H1 (cell line): ENCODE measurements around the gene NAV3. TPM values are rescaled to one million over a fixed set of nuclear protein-coding genes. Genes with fewer than 3 reads are reported as not detected.

ENCODE experiments used
- CTCF ChIA-PET: fragments of 300-600 bp; sonication (Branson Sonifier 250); formaldehyde crosslinking; loops from one replicate; lab custom pipeline; 2021; ENCODE audit not compliant: partially characterized antibody; lab: Charles Lee
- POLR2A ChIA-PET: fragments of 300-600 bp; sonication (Branson Sonifier 250); formaldehyde crosslinking; loops from one replicate; lab custom pipeline; 2021; ENCODE audit warnings: inconsistent platforms; ENCODE audit not compliant: partially characterized antibody; lab: Charles Lee
- DNase-seq, 2 experiments: peaks; one replicate each; pipeline versions ENCODE4 v3.0.0 to v3.0.0-alpha.2; 2010 to 2022; ENCODE audit warnings: low spot score in 2 of 2, low read depth in 1 of 2, mixed read lengths in 1 of 2
- FAIRE-seq: peaks from 2 replicates; lab custom pipeline; 2011; peaks lifted over from hg19 to GRCh38; lab: Jason Lieb, UNC
- H2AFZ ChIP-seq: 2 replicates; pipeline ENCODE4 v1.8.1; 2012; ENCODE audit warnings: low read length, inconsistent platforms
- H2AK5ac ChIP-seq: 2 replicates; pipeline ENCODE4 v1.6.1; 2013; ENCODE audit warnings: low read depth, low read length
- H2BK120ac ChIP-seq: replicated peaks from 2 replicates; pipeline ENCODE3; 2013; ENCODE audit warnings: low read depth, low read length, inconsistent platforms
- H2BK12ac ChIP-seq: 2 replicates; pipeline ENCODE4 v1.6.1; 2013; ENCODE audit warnings: low read depth, low read length
- H2BK15ac ChIP-seq: 2 replicates; pipeline ENCODE4 v1.6.1; 2013; ENCODE audit warnings: low read length
- H2BK20ac ChIP-seq: 2 replicates; pipeline ENCODE4 v1.6.1; 2013; ENCODE audit warnings: low read length
- H2BK5ac ChIP-seq: 2 replicates; pipeline ENCODE4 v1.6.1; 2013; ENCODE audit warnings: low read depth, low read length
- H3K14ac ChIP-seq: 2 replicates; pipeline ENCODE4 v1.6.1; 2013; ENCODE audit warnings: inconsistent platforms; ENCODE audit not compliant: insufficient read length
- H3K18ac ChIP-seq: 2 replicates; pipeline ENCODE4 v1.6.1; 2013; ENCODE audit warnings: low read length; ENCODE audit errors: extremely low read depth
- H3K23ac ChIP-seq: 2 replicates; pipeline ENCODE4 v1.6.1; 2013; ENCODE audit warnings: inconsistent platforms; ENCODE audit not compliant: insufficient read length
- H3K23me2 ChIP-seq: 2 replicates; pipeline ENCODE4 v1.6.1; 2013; ENCODE audit warnings: low read depth, low read length
- H3K27ac ChIP-seq: 2 replicates; pipeline ENCODE4 v1.6.1; 2011; ENCODE audit warnings: low read depth, low read length, inconsistent platforms
- H3K27me3 ChIP-seq, 4 experiments: replicated peaks in 1 of 4; 1 replicate in 1 of 4; 2 replicates in 3 of 4; pipeline versions ENCODE4 v1.6.1 to v1.8.1; 2011 to 2013; ENCODE audit warnings: low read length in 3 of 4, mild to moderate bottlenecking in 3 of 4, inconsistent platforms in 2 of 4, mixed read lengths in 2 of 4, moderate library complexity in 1 of 4; ENCODE audit not compliant: control insufficient read depth in 3 of 4, insufficient read depth in 3 of 4; ENCODE audit errors: extremely low read depth in 1 of 4
- H3K36me3 ChIP-seq, 4 experiments: 2 replicates each; pipeline versions ENCODE4 v1.6.1 to v1.8.1; 2011 to 2013; ENCODE audit warnings: mild to moderate bottlenecking in 4 of 4, low read length in 3 of 4, moderate library complexity in 2 of 4, control low read depth in 1 of 4, inconsistent platforms in 1 of 4; ENCODE audit not compliant: insufficient read depth in 4 of 4, control insufficient read depth in 2 of 4
- H3K4ac ChIP-seq: replicated peaks from 2 replicates; pipeline ENCODE3; 2013; ENCODE audit warnings: low read length, low read depth, mixed read lengths, inconsistent platforms; ENCODE audit not compliant: insufficient read length
- H3K4me1 ChIP-seq, 4 experiments: replicated peaks in 1 of 4; 1 replicate in 1 of 4; 2 replicates in 3 of 4; pipeline versions ENCODE4 v1.6.1 to v1.8.1; 2011 to 2013; ENCODE audit warnings: low read length in 3 of 4, inconsistent platforms in 2 of 4, mixed read lengths in 1 of 4; ENCODE audit not compliant: insufficient read depth in 4 of 4, control insufficient read depth in 3 of 4
- H3K4me2 ChIP-seq, 2 experiments: 2 replicates each; pipeline versions ENCODE4 v1.6.1 to v1.8.1; 2011 to 2013; ENCODE audit warnings: low read depth in 2 of 2, low read length in 2 of 2, control low read depth in 1 of 2, inconsistent platforms in 1 of 2, mild to moderate bottlenecking in 1 of 2; ENCODE audit not compliant: insufficient read depth in 1 of 2
- H3K4me3 ChIP-seq, 4 experiments: fragments of 200-600, 300-600 bp in 1 of 4; sonication (generic), shearing (Covaris generic), sonication (Bioruptor Twin) in 1 of 4; 2 replicates each; pipeline versions ENCODE4 v1.5.1 to v1.8.1; 2011 to 2016; ENCODE audit warnings: low read length in 4 of 4, low read depth in 3 of 4, control low read depth in 2 of 4, inconsistent platforms in 2 of 4, mild to moderate bottlenecking in 2 of 4, mixed read lengths in 1 of 4, moderate library complexity in 1 of 4; ENCODE audit not compliant: insufficient read depth in 2 of 4; ENCODE audit errors: extremely low read depth in 1 of 4
- H3K56ac ChIP-seq: replicated peaks from 2 replicates; pipeline ENCODE3; 2013; ENCODE audit warnings: low read depth, mild to moderate bottlenecking, mixed read lengths, low read length, inconsistent platforms; ENCODE audit not compliant: insufficient read length
- H3K79me1 ChIP-seq: 2 replicates; pipeline ENCODE4 v1.6.1; 2013; ENCODE audit warnings: low read depth, low read length, control low read depth
- H3K79me2 ChIP-seq, 2 experiments: 2 replicates each; pipeline versions ENCODE4 v1.6.1 to v1.8.1; 2012 to 2013; ENCODE audit warnings: low read length in 2 of 2, mild to moderate bottlenecking in 2 of 2, inconsistent platforms in 1 of 2; ENCODE audit not compliant: insufficient read depth in 2 of 2, control insufficient read depth in 1 of 2
- H3K9ac ChIP-seq, 4 experiments: replicated peaks in 1 of 4; 1 replicate in 1 of 4; 2 replicates in 3 of 4; pipeline versions ENCODE4 v1.6.1 to v1.8.1; 2011 to 2013; ENCODE audit warnings: low read depth in 3 of 4, low read length in 3 of 4, control low read depth in 2 of 4, mild to moderate bottlenecking in 2 of 4, moderate library complexity in 2 of 4, inconsistent platforms in 1 of 4; ENCODE audit errors: extremely low read depth in 1 of 4
- H3K9me3 ChIP-seq, 2 experiments: 2 replicates each; pipeline versions ENCODE4 v1.6.1 to v1.8.1; 2012 to 2013; ENCODE audit warnings: mild to moderate bottlenecking in 2 of 2, moderate library complexity in 2 of 2, control low read depth in 1 of 2, inconsistent platforms in 1 of 2, low read depth in 1 of 2, low read length in 1 of 2, mixed read lengths in 1 of 2; ENCODE audit not compliant: insufficient read depth in 2 of 2
- H4K20me1 ChIP-seq, 2 experiments: replicated peaks in 1 of 2; 2 replicates each; pipeline versions ENCODE3 to v1.8.1; 2011 to 2013; ENCODE audit warnings: inconsistent platforms in 2 of 2, low read length in 2 of 2, mild to moderate bottlenecking in 1 of 2; ENCODE audit not compliant: insufficient read depth in 2 of 2, control insufficient read depth in 1 of 2
- H4K5ac ChIP-seq: 2 replicates; pipeline ENCODE4 v1.6.1; 2013; ENCODE audit warnings: low read length, low read depth, mixed read lengths, inconsistent platforms; ENCODE audit not compliant: insufficient read length
- H4K8ac ChIP-seq: 2 replicates; pipeline ENCODE4 v1.8.0; 2013; ENCODE audit warnings: mild to moderate bottlenecking, moderate library complexity, low read length, inconsistent platforms; ENCODE audit not compliant: insufficient read depth; ENCODE audit errors: extremely low read depth
- H4K91ac ChIP-seq: replicated peaks from 2 replicates; pipeline ENCODE3; 2013; ENCODE audit warnings: low read length, mixed read lengths, inconsistent platforms; ENCODE audit not compliant: insufficient read length
- CTCF ChIP-seq, 3 experiments: IDR thresholded peaks; 1 replicate in 2 of 3; 2 replicates in 1 of 3; pipeline versions ENCODE4 v1.5.1 to v1.6.1; 2011; ENCODE audit warnings: low read length in 3 of 3, mild to moderate bottlenecking in 3 of 3, inconsistent platforms in 2 of 3, low read depth in 1 of 3, moderate library complexity in 1 of 3; ENCODE audit not compliant: insufficient read depth in 1 of 3; ENCODE audit errors: control extremely low read depth in 1 of 3
- JUND ChIP-seq: IDR thresholded peaks from 2 replicates; pipeline ENCODE4 v1.6.1; 2011; ENCODE audit warnings: mild to moderate bottlenecking, improper control_type of control experiment, low read length
- RAD21 ChIP-seq, 2 experiments: IDR thresholded peaks in 1 of 2; conservative IDR thresholded peaks in 1 of 2; 2 replicates each; pipeline ENCODE4 v1.6.1; 2011; ENCODE audit warnings: low read depth in 2 of 2, low read length in 2 of 2, improper control_type of control experiment in 1 of 2, inconsistent platforms in 1 of 2, mild to moderate bottlenecking in 1 of 2, moderate library complexity in 1 of 2
- polyA plus RNA-seq, 7 experiments: library from polyadenylated mRNA; depleted of rRNA in 3 of 7; stranded (reverse) in 5 of 7; unstranded in 2 of 7; fragments of >200 nt in 5 of 7; fragments of 200-250 nt in 2 of 7; gene quantifications; 1 replicate in 5 of 7; 2 replicates in 1 of 7; 4 replicates in 1 of 7; pipeline versions ENCODE4 v1.2.1 to v1.2.3, GENCODE V29; 2011 to 2013; ENCODE audit warnings: missing spikeins in 2 of 7, mixed read lengths in 2 of 7
- total RNA-seq: library from RNA; stranded (reverse); fragmentation: NEBNext Ultra II Directional; extraction: Animal tissue kit (Norgen Biotek cat#: 25700); gene quantifications from 2 replicates; pipeline ENCODE4 v1.2.1, GENCODE V29; 2021

The NAV3 gene
- total and polyA plus RNA-seq, 2 of the 8 experiments (the other 6 are each of a cell fraction or from before 2014, with no cell fraction given): 0.47 to 5.0 TPM

GRCh38 chr12:78146365-78146772, 315.7 kb downstream of the NAV3 start:
- no peak overlapping the region for H3K18ac ChIP-seq
- peaks cover 0 to 3% (median 2%) of the 10 kb centered on the region in 4 experiments; a peak in 2 of 7 replicates for H3K4me1 ChIP-seq
- DNase-seq: no peak
- no peak overlapping the region for H2AFZ ChIP-seq
- H3K4ac ChIP-seq: no peak overlapping the region
- H3K9me3 ChIP-seq: no peaks in the 10 kb centered on the region
- no peak overlapping the region for H3K27ac ChIP-seq
- ChIA-PET CTCF (interaction anchor here (0.6 to 2.5 kb wide), 25 partner anchors 12 to 1573 kb away, joined by 3 to 13 read pairs (median 4); no protein-coding TSS in a partner anchor), POLR2A (no interaction called here)
- FAIRE-seq: peak; percentile 19
- no peak overlapping the region for H2BK5ac ChIP-seq
- no peaks in the 10 kb centered on the region for H3K23me2 ChIP-seq
- H3K36me3 ChIP-seq: no peaks in the 10 kb centered on the region
- no peak overlapping the region for H2BK15ac ChIP-seq
- H2BK120ac ChIP-seq: no peak overlapping the region
- no peaks in the 10 kb centered on the region for H3K79me1 ChIP-seq
- no peak overlapping the region for H2AK5ac ChIP-seq
- TF ChIP-seq JUND (no peak), RAD21 (IDR thresholded peaks at IDR 0.05 in 1 of 2, conservative IDR thresholded peaks at IDR 0.05 in 1 of 2; ENCODE audit: low read depth in 2 of 2, low read length in 2 of 2) (peak; percentile 65 to 69), CTCF (IDR thresholded peaks at IDR 0.05; ENCODE audit: control extremely low read depth in 1 of 3, insufficient read depth in 1 of 3, low read depth in 1 of 3, low read length in 3 of 3) (peak in 2 of 3 experiments; percentile 37 to 56; a peak in 2 of 4 replicates)
- no peak overlapping the region for H3K14ac ChIP-seq
- no peak overlapping the region for H3K4me3 ChIP-seq
- H4K5ac ChIP-seq: no peak overlapping the region
- H3K9ac ChIP-seq: no peak overlapping the region
- no peak overlapping the region for H2BK12ac ChIP-seq
- no peak overlapping the region for H4K8ac ChIP-seq
- no peak overlapping the region for H2BK20ac ChIP-seq
- H4K91ac ChIP-seq: no peak overlapping the region
- H3K4me2 ChIP-seq: no peak overlapping the region
- H3K79me2 ChIP-seq: no peaks in the 10 kb centered on the region
- no peak overlapping the region for H3K23ac ChIP-seq
- no peaks in the 10 kb centered on the region for H4K20me1 ChIP-seq
- no peak overlapping the region for H3K56ac ChIP-seq
- no peaks in the 10 kb centered on the region for H3K27me3 ChIP-seq
